ENCODE data around the gene MAGEH1.
"Not testable (repeated sequence)": the region's sequence is repeated elsewhere in the genome, so short reads cannot be mapped to it uniquely, and the experiment has no call there.

The MAGEH1 gene

GRCh38 chrX:55451990-55452832 lies at the start of gene MAGEH1:
TSS of gene MAGEH1 (plus strand) at chrX:55452127. CDS start at chrX:55452375, 248 bp downstream.
- peak; percentile 33 to 66 for DNase-seq

DNA sequence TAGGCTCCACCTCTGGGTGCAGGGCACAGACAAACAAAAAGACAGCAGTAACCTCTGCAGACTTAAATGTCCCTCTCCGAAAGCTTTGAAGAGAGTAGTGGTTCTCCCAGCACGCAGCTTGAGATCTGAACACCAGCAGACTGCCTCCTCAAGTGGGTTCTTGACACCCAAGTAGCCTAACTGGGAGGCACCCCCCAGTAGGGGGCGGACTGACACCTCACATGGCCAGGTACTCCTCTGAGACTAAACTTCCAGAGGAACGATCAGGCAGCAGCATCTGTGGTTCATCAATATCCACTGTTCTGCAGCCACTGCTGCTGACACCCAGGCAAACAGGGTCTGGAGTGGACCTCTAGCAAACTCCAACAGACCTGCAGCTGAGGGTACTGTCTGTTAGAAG lies 24.8 kb upstream of the MAGEH1 start:
- DNase-seq = not testable (repeated sequence)

GRCh38 chrX:55443468-55443867 lies 8.5 kb upstream of the MAGEH1 start:
- DNase-seq = not testable (repeated sequence)

DNA sequence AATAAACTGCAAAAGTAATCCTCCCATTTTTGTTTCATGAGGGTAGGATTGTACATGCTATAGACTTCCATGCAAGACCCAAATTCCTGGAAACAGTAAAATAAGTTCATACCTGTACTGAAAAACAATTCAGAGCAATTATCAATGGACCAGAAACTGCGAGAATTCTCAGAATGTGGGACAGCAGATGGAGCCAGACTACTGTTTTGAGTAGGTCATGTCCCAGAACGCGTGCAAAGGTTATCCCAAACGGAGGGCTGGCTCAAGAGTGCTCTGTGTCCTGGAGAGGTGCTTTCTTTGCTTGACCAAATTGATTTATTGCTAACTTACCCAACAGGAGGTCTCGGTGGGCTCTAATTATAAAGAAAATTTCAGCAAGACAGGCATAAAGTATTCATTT lies 1.7 kb upstream of the MAGEH1 start:
- no peak for DNase-seq

- no peak for DNase-seq
Observed at GRCh38 chrX:55451141-55451540, 786 bp upstream of the MAGEH1 start.

- DNase-seq = no peak
Observed at GRCh38 chrX:55451626-55451989, 319 bp upstream of the MAGEH1 start.

DNA sequence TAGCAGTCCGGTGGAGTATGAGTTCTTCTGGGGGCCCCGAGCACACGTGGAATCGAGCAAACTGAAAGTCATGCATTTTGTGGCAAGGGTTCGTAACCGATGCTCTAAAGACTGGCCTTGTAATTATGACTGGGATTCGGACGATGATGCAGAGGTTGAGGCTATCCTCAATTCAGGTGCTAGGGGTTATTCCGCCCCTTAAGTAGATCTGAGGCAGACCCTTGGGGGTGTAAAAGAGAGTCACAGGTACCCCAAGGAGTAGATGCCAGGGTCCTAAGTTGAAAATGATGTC lies 852 bp downstream of the MAGEH1 start:
- DNase-seq = no peak

GRCh38 chrX:55455708-55456107 lies 3.8 kb downstream of the MAGEH1 start:
- not testable (repeated sequence) for DNase-seq

GRCh38 chrX:55459426-55459825 lies 7.5 kb downstream of the MAGEH1 start:
- DNase-seq = not testable (repeated sequence)

GRCh38 chrX:55459926-55460325 lies 8.0 kb downstream of the MAGEH1 start:
- DNase-seq = not testable (repeated sequence)

DNA sequence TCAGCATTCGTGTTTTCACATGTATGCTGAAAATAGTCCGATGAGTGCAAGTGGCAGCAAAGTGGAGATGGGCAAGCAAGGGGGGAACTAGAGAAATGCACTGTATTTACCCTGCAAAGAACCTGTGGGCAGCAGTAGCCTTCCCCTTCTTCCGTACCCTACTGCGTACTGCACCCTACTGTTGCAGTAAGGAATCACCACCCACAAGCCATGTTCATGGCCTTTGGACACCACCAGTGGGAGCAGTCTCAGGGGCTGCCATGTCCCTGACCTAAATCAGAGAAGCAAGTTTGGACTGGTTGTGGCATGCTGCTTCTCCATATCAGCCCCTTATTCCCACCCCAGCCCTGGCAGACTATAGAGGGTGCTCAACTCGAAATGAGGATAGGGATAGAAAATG lies 12.1 kb downstream of the MAGEH1 start:
- DNase-seq = not testable (repeated sequence)

- not testable (repeated sequence) for DNase-seq
Observed at GRCh38 chrX:55465108-55465507, 13.2 kb downstream of the MAGEH1 start.

DNA sequence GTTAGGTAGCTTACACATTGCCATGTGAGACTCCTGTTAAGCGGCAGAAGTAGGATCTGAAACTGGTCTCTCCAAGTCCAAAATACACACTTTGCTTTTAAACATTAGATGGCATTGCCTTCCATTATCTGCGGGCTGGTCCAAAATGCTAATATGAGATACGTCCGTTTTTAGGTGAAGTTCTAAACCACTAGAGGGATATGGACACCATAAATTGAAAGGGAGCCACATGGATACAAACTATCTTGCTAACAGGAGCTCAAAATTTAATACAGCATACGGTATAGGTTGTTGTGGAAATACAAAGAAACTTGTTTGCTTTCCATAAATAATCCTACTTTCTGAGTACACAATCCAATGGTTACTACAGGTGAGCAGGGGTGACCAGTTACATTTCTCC lies 13.9 kb downstream of the MAGEH1 start:
- not testable (repeated sequence) for DNase-seq

- DNase-seq = not testable (repeated sequence)
Observed at GRCh38 chrX:55479956-55480355, 28.0 kb downstream of the MAGEH1 start.

- DNase-seq = no peak
Observed at GRCh38 chrX:55480390-55481062, 28.6 kb downstream of the MAGEH1 start.

DNA sequence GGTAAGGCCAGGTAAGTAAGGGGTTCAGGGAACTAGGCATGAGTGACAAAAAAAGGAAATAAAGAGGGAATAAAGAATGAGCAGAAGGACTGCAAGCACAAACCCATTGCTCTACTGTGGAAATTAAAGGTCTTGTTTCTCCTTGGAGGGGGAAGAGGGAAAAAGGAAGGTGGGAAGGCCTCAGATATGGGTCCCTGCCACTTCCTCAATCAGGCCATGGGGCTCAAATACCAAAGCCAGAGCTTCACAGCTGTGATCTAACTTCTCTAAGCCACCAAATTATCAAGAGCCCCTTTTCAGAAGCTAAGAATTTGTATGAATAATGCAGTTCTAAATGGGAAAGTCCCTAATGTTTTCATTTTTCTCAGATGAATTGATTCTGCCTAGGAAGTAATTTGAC lies 33.0 kb downstream of the MAGEH1 start:
- DNase-seq = no peak

DNA sequence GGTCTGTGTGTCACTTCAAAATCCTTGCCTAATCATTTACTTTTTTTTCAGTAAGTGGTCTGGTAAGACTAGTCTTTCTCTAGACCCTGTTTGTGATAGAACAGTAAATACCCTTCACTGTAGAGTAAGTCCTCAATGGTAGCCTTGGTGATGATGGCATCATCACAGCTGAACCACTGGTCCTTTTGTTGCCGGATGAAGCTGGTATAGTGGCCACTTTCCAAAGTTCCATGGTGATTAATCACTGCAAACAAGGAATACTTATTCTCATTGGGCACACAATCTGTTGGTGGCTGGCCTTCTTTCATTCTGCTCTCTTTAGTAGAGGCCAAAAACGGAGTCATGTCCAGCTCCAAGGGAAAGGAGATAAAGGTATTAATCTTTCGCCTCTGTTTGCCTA lies 34.8 kb downstream of the MAGEH1 start:
- no peak for DNase-seq

- no peak for DNase-seq
Observed at GRCh38 chrX:55487143-55487542, 35.2 kb downstream of the MAGEH1 start.

- no peak for DNase-seq
Observed at GRCh38 chrX:55488006-55488592, 36.2 kb downstream of the MAGEH1 start.

DNA sequence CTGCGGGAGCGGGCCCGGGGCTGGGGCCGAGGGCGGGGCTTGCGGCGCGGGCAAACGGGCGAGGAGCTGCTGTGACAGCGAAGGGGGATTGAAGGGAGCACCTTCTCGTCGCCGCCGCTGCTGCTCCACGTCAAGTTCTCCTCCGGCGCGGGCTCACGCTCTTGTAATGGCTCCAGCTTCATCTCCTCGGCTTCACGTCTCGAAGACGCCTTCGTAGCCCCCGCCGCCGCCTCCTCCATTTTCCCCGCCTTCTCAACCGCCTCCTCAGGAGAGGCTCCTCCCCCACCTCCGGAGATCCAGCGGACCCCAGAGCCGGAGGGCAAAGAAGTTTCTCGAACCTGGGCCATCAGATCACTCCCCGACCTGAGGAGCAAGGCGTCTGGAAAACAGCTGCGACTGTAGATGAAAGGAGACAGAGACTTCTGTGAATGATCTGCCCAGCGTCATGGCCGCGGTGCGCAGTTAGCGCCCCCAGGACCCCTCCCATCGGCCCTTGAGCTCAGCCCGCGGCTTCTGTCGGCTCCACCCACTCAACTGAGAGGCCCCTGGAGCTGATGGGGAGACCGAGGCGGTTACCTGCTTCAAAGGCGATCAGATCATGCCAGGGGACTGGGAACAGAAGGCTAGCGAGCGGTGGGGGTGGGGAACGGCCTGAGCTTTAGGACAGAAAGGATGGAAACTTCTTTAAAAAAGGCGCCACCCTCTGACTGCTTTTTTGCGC lies 36.8 kb downstream of the MAGEH1 start:
- no peak for DNase-seq

DNA sequence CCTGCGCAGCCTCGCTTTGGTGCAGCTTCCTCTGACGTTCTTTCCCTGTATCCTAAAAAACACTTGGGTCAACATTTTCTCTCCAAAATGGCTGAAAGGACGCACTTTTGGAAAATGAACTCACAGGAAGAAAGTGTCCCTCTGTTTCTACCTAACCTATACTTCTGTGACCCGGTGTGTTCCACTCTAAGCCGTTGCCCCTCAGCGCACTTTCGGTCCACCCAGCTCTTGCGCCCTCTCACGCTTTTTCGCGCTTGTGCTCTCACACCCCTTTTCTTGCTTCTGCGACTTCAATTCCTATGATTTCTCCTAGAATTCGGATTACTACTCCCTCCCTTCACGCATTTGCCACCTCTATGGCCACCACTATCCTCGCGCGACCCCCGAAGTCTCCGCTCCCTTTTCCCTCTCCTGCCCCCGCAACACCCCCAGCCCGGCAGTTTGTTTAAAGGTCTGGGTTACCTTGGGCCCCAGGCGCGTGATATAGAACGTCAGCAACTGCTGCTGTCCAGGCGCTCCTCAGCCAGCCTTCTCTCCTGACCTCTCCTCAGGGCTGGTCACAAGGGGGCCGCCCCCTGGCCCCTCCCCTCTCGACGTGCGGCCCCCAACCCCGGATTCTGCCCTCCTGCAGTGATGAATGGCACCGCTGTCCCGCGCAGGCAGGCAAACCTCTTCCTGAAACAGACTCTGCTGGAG lies 37.5 kb downstream of the MAGEH1 start, which contains the start of gene USP51:
TSS of gene USP51 (minus strand) at position 535 of the 696 bp plus-strand sequence. CDS start 909 bp downstream, outside the sequence.
- no peak for DNase-seq

DNA sequence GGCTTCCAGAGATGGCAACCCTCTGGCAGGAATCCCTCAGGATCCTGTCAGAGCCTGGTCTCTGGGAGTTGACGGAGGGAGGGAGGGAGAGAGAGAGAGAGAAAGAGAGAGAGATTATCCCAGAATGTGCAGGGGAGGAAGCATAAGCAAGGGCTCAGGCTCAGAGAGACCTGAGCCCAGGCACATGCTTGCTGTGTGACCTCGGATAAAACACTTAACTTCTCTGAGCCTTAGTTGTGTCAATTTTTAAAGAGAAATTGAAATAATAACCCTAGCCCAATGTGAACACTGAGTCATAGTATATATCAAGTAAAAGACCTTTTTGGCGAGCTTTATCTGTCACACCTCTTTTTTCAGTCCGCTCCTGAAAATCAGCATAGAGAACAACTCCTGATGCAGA lies 38.2 kb downstream of the MAGEH1 start:
- DNase-seq = no peak

DNA sequence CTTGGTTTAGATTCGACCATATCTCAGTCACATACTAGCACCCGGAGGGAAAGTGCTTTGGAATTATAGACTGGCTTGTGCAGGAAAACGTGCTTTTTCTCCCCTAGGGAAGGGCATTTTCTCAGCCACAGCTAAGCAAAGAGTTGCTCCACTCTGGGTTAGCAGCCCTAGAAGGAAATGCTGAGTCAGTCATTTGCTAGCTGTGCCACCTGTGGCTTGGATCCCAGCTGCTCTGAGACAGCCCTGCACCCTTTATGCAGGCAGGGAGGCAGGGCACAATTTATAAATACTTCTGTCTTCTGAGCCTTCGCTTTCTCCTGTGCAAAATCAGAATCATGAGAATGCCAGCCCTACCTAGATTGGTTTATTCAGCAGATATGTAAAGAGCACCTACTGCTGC lies 39.0 kb downstream of the MAGEH1 start:
- no peak for DNase-seq
